Kidney epithelial cell (primary cell): ENCODE measurements around the gene RASGRF2. TPM values are rescaled to one million over a fixed set of nuclear protein-coding genes. Genes with fewer than 3 reads are reported as not detected.
A peak's percentile ranks its signal among the peaks of the same experiment; 100 is the strongest.

Experiments
- DNase-seq: peaks from one replicate; pipeline ENCODE4 v3.0.0-alpha.2; 2010; ENCODE audit warnings: low read depth
- H3K27me3 ChIP-seq: 2 replicates; pipeline ENCODE4 v1.6.0; 2011; ENCODE audit warnings: low read length; ENCODE audit not compliant: control insufficient read depth, insufficient read depth
- H3K36me3 ChIP-seq: 2 replicates; pipeline ENCODE4 v1.5.1; 2011; ENCODE audit warnings: low read length; ENCODE audit not compliant: control insufficient read depth, insufficient read depth
- H3K4me3 ChIP-seq: 2 replicates; pipeline ENCODE4 v1.5.1; 2011; ENCODE audit warnings: low read depth, mild to moderate bottlenecking, control low read depth, low read length
- total RNA-seq: library from RNA; depleted of rRNA; stranded (reverse); fragments of >200 nt; gene quantifications from 2 replicates; pipeline ENCODE4 v1.2.3, GENCODE V29; 2015
- TF ChIP-seq, protein P1 (sequence below): IDR thresholded peaks from 2 replicates; pipeline ENCODE4 v1.5.1; 2011; ENCODE audit warnings: mild to moderate bottlenecking, moderate library complexity, low read length, control low read depth, inconsistent platforms; ENCODE audit not compliant: insufficient read depth, poor library complexity, severe bottlenecking

RASGRF2 gene
- total RNA-seq, 1 donor from 2014 or later: 5.8 TPM

DNA sequence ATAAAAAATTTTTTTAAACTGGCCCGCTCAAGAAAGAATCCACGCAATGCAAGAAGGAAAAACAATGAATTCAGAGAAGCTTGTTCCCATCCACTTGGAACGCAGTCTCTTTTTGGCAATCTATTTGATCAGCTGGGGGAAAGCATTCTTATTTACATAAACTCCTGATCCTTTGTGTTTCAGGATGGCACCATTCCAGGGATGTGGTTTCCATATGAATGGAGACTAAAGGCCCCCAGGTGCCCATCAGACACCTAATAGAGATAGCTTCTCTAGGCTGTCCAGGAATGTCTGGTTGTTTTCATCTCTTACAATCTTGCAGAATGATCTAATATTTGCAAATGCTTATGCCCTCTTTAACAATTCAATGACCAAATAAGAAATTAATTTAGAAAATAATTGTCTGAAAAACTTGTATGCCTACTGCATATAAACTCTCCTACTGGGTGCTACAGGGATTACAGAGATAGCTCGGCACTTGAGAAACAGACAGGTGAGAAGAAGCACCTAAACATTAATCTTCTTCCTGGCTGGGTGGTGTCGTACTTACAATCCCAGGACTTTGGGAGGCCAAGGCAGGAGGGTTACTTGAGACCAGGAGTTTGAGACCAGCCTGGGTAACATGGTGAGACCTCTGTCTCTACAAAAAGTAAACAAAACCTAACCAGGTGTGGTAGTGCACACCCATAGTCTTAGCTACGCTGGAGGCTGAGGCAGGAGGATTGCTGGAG is 3.0 kb upstream of the RASGRF2 start:
- TF ChIP-seq, protein P1, sequence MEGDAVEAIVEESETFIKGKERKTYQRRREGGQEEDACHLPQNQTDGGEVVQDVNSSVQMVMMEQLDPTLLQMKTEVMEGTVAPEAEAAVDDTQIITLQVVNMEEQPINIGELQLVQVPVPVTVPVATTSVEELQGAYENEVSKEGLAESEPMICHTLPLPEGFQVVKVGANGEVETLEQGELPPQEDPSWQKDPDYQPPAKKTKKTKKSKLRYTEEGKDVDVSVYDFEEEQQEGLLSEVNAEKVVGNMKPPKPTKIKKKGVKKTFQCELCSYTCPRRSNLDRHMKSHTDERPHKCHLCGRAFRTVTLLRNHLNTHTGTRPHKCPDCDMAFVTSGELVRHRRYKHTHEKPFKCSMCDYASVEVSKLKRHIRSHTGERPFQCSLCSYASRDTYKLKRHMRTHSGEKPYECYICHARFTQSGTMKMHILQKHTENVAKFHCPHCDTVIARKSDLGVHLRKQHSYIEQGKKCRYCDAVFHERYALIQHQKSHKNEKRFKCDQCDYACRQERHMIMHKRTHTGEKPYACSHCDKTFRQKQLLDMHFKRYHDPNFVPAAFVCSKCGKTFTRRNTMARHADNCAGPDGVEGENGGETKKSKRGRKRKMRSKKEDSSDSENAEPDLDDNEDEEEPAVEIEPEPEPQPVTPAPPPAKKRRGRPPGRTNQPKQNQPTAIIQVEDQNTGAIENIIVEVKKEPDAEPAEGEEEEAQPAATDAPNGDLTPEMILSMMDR: no peak
- no peak for DNase-seq
- no peaks in the 10 kb centered on the region for H3K36me3 ChIP-seq
- peaks cover 4% of the 10 kb centered on the region for H3K27me3 ChIP-seq
- no peak overlapping the region for H3K4me3 ChIP-seq

DNA sequence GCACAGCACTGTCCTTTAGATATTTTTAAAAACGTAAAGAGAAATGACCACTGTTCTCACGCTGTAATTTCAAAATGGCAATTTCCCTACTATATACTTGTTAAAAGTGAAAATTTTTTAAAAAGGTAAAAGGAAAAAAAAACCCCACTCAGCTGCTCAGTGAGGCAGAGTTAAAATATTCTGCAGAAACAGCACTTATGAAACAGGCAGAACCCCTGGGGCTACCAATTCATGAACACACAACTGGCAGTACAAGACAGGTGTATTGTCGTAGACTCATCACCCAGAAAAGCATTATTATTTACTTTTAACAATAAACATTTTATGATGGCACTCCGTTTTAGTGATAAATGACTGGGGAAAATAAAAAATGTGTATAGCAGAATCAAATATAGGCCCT is 1.5 kb upstream of the RASGRF2 start:
- no peak overlapping the region for H3K4me3 ChIP-seq
- H3K36me3 ChIP-seq: no peaks in the 10 kb centered on the region
- peaks cover 4% of the 10 kb centered on the region for H3K27me3 ChIP-seq
- TF ChIP-seq, protein P1: no peak
- DNase-seq: no peak

DNA sequence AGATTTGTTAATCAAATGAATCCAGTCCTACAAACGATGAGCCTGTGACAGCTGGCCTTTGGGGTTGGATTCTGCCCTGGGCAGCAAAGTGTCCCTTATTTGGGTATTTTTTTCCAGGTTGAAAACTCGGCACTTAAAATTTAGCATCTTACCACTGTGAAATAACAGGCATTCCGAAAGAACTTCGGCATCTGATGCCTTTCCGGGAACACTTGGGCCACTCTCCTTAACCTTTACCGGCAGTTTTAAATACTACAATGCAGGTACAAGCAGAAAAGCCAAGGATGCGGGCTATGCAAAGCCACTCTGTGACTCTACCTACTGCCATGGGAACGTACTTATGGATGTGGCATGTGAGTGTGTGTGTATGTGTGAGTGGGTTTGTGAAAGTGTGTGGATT is 1.0 kb upstream of the RASGRF2 start:
- TF ChIP-seq, protein P1: no peak
- Histone ChIP-seq H3K4me3 (no peak overlapping the region), H3K36me3 (no peaks in the 10 kb centered on the region), H3K27me3 (peaks cover 4% of the 10 kb centered on the region)
- no peak for DNase-seq

DNA sequence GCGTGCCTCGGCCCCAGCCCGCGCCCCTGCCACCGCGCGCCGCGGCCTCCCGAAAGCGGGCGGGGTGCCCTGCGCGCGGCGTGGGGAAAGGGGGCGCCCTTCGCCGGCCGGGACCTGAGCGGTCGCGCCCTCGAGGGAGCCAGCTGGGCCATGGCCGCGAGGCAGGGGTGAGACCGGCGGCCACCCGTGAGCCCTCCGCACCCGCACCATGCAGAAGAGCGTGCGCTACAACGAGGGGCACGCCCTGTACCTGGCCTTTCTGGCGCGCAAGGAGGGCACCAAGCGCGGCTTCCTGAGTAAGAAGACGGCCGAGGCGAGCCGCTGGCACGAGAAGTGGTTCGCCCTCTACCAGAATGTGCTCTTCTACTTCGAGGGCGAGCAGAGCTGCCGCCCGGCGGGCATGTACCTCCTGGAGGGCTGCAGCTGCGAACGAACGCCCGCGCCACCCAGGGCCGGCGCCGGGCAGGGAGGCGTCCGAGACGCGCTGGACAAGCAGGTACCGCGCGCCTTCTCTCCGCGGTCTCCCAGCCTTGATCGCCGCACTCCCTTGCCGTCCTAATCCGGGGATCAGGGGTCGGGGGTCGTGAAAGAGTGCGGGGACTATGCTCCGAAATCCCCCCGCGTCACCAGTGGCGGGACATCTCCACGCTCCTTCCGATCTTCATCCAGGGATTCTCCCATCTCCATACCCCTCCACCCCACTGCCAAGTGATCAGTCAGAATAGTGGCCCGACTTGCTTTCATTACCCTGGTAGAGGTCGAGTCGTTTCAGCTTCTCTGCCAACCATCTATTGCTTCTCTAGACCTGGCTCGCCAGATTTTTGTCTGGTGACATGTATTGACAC is 590 bp downstream of the RASGRF2 start:
- Histone ChIP-seq H3K4me3 (peak overlapping the region; percentile 73), H3K27me3 (peaks cover 4% of the 10 kb centered on the region), H3K36me3 (no peaks in the 10 kb centered on the region)
- TF ChIP-seq, protein P1: no peak
- no peak for DNase-seq

DNA sequence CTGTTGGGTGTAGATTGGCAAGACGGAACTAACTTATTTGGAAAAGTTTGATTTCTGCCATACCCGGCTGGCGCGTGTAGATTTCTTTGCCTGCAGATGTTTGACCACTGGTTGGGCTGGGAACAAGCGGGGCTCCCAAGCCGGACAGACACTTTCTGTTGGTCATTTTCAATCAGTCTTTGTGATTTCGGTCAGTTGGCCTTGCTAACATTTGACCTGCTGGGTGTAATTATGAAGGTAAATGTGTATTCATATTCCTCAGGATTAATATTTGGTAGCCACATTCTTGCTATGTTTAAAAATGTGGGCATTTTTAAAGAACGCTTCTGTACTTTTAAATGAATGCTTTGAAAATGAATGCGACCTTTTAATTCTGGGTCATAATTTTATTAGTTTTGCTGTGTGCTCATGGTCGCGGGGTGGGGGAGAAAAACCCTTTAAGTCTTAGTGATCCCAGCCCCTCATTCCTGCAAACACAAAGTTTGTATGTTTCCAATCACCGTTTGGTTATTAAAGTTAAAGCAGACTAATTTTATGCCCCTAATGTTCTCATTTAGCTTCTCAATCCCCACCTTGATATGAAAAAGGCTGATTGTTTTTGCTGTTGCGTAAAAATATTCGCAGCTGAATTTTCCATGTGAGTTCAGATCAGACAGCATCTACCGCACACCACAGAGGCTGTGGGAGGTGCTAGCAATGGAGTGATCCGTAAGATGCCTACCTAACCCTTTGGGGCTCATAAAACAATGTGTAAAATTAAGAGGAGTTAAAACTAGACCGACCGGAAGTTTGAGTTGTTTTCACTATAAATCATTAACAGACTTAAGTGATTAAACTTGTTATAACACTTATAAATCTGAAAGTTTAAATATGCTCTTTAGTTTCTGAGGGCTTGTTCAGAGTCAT is 1.5 kb downstream of the RASGRF2 start:
- TF ChIP-seq, protein P1: no peak
- DNase-seq: no peak
- Histone ChIP-seq H3K4me3 (peak overlapping the region; percentile 73), H3K36me3 (no peaks in the 10 kb centered on the region), H3K27me3 (peaks cover 4% of the 10 kb centered on the region)
